Measurements from ENCODE around the gene ZFHX3.

GRCh38 chr16:72926177-72927070, 121.5 kb downstream of the ZFHX3 start:
- no peak for TF ChIP-seq CTCF (IDR thresholded peaks at IDR 0.05)
- no peak for TF ChIP-seq POLR2A (IDR thresholded peaks at IDR 0.05)

All from right lobe of liver (tissue), 4 donors.